A673 (cell line): Measurements from ENCODE around the gene TM4SF4.

ENCODE experiments used
- EZH2 ChIP-seq: fragments of 200-600 bp; sonication (generic); IDR thresholded peaks from 2 replicates; pipeline ENCODE4 v1.6.1; 2017; ENCODE audit warnings: borderline replicate concordance, low read depth, mild to moderate bottlenecking, mixed read lengths, antibody characterized with exemption, low read length; ENCODE audit not compliant: poor library complexity, severe bottlenecking
- TF ChIP-seq, protein P1 (sequence below): fragments of 300-800, 200-600 bp; sonication (generic); conservative IDR thresholded peaks from 2 replicates; pipeline ENCODE4 v1.5.1; 2017; ENCODE audit warnings: low read depth, mild to moderate bottlenecking, antibody characterized with exemption, low read length, moderate library complexity, mixed read lengths

DNA sequence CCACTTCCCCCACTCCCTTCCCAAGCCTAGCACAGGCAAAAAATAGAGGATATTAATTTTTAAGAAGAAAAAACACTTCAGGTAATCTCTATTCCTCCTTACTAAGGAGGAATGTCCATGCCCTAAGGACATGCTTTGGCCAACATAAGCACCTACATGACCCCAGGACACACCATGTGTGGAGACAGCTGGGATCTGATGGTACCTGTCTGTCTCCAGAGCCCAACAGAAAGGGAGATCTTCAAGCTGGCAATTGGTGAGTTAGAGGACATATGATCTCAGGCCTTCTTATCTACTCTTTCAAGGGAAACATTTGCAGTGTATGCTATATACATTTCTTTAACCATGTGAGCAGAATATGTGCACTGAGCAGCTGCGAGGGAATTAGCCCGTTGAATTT lies 7.0 kb downstream of the TM4SF4 start:
- TF ChIP-seq, protein P1, sequence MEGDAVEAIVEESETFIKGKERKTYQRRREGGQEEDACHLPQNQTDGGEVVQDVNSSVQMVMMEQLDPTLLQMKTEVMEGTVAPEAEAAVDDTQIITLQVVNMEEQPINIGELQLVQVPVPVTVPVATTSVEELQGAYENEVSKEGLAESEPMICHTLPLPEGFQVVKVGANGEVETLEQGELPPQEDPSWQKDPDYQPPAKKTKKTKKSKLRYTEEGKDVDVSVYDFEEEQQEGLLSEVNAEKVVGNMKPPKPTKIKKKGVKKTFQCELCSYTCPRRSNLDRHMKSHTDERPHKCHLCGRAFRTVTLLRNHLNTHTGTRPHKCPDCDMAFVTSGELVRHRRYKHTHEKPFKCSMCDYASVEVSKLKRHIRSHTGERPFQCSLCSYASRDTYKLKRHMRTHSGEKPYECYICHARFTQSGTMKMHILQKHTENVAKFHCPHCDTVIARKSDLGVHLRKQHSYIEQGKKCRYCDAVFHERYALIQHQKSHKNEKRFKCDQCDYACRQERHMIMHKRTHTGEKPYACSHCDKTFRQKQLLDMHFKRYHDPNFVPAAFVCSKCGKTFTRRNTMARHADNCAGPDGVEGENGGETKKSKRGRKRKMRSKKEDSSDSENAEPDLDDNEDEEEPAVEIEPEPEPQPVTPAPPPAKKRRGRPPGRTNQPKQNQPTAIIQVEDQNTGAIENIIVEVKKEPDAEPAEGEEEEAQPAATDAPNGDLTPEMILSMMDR = no peak
- no peak for TF ChIP-seq EZH2
